GM13977 (cell line): Measurements from ENCODE around the gene CCDC122.

Experiments
- DNase-seq: peaks from one replicate; pipeline ENCODE4 v3.0.0; 2012; ENCODE audit warnings: low spot score
- in situ Hi-C: fragments of 300-500 bp; cut with MboI; formaldehyde crosslinking; loops from one replicate; pipeline ENCODE4 v1.12.0; 2022; ENCODE audit warnings: low sequenced_read_pairs, low pct_unique_long_range_greater_than_20kb, mixed read lengths, inconsistent platforms; ENCODE audit not compliant: unreplicated experiment
- TF ChIP-seq, protein P1 (sequence below): IDR thresholded peaks from 2 replicates; pipeline ENCODE4 v1.5.1; 2012; ENCODE audit warnings: mild to moderate bottlenecking, control low read depth; ENCODE audit not compliant: insufficient read depth; ENCODE audit errors: extremely low read depth, missing control alignments

The CCDC122 gene

DNA sequence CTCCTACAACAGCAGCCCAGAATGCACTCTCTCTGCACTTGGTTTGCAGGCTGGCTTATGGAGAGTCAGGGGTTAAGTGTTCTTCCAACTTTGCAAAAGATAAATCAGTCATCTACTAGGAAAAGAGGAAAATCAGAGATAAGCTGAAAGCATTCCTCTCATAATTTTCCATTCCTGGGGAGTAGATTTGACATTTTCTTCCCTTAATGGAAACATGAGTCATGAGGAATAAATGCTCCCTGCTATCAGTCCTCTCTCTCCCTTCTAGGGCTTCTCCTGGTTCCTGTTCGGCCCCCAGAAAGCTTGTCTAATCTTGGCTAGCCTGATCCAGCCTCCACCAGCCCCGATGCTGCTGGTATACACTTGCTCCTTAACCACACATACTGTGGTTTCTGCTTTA lies 64.3 kb downstream of the CCDC122 start:
- TF ChIP-seq, protein P1, sequence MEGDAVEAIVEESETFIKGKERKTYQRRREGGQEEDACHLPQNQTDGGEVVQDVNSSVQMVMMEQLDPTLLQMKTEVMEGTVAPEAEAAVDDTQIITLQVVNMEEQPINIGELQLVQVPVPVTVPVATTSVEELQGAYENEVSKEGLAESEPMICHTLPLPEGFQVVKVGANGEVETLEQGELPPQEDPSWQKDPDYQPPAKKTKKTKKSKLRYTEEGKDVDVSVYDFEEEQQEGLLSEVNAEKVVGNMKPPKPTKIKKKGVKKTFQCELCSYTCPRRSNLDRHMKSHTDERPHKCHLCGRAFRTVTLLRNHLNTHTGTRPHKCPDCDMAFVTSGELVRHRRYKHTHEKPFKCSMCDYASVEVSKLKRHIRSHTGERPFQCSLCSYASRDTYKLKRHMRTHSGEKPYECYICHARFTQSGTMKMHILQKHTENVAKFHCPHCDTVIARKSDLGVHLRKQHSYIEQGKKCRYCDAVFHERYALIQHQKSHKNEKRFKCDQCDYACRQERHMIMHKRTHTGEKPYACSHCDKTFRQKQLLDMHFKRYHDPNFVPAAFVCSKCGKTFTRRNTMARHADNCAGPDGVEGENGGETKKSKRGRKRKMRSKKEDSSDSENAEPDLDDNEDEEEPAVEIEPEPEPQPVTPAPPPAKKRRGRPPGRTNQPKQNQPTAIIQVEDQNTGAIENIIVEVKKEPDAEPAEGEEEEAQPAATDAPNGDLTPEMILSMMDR: no peak
- in situ Hi-C loops: loop anchor here (25.0 kb wide), 1 partner anchor 728 kb away; no protein-coding TSS in a partner anchor
- no peak for DNase-seq

DNA sequence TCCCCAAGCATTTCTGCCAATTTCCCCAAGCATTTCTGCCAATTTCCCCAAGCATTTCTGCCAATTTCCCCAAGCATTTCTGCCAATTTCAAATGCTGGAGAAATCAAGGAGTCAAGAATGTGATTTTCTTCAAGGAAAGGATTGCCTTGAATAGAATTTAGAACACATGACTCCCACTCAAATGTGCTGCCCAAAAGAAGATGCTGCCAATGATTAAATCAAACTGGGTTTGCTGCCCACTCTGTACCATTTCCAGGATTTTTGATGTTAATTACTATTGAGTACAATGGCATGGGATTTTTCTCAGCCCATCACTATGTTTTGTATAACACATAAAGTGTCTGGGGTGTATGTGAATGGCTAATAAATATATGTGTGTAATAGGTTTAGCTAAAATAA lies 70.9 kb downstream of the CCDC122 start:
- TF ChIP-seq, protein P1: no peak
- no peak for DNase-seq
- in situ Hi-C loops: loop anchor here (25.0 kb wide), 1 partner anchor 721 kb away; no protein-coding TSS in a partner anchor

DNA sequence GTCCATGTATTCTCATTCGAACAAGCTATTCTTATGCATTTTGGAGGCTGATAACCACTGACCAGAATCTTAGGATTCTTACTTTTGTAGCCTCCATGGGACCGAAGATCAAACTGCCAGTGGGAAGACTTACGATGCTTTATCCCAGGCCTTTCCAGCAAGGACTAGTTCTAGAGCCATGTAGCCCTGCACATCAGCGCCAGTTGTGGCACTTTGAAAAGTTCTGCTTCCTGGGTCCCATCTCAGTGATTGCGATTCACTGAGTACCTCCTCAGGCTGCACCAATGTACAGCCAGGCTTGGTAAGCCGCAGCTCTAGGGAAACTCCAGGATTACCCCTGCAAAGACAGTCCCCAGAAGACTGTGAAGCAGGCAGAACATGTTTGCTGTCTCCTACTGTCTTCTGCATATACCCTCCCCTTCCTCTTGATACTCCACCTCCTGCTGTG lies 73.8 kb downstream of the CCDC122 start:
- DNase-seq: no peak
- in situ Hi-C loops: loop anchor here (25.0 kb wide), 1 partner anchor 718 kb away; no protein-coding TSS in a partner anchor
- TF ChIP-seq, protein P1: no peak

DNA sequence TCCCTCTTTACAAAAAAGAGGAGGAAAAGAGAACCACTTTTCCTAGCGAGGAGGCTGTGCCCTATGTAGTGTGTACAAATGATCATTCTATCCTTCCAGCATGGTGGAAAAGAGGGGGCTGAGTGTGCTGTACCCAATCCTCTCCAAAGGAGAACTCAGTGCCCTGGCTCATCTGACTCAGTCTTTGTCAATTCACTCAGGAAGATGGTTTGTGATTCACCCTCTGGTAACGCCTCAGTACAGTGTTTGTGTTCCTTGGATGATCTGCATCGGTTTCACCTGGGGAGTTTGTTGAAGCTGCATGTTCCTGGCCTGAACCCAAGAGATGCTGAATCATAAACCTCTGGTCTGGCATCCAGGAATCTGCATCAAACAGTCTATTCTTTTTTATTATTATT lies 74.5 kb downstream of the CCDC122 start:
- DNase-seq: no peak
- TF ChIP-seq, protein P1: no peak
- in situ Hi-C loops: loop anchor here (25.0 kb wide), 1 partner anchor 718 kb away; no protein-coding TSS in a partner anchor

DNA sequence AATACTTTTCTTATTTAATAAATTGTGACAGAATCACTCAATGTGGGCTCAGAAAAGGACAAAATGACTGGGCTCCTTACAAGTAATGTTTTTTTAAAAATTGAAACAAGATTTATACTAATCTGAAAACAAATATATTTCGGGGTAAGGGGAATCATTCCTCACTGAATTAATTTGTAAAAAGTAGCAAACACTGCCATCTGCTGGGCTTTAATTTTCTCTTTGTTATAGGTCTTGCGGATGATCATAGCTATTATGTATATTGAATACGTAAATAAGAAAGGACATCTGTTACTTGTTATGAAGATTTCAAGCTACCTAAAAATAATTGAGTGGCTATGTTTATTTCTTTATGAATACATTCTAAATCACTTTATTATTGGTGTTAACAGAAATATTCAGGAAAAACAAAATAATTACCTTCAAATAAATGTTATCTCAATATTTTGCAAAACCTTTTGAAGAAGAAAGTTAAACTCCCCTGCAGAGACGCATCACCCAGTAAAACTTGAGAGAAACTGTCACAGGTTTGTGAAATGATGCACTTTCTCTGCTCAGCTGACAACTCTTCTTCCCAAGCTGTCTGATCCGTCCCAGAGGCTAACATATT lies 75.0 kb downstream of the CCDC122 start:
- TF ChIP-seq, protein P1: peak; percentile 47
- peak; percentile 45 for DNase-seq
- in situ Hi-C loops: loop anchor here (25.0 kb wide), 1 partner anchor 717 kb away; no protein-coding TSS in a partner anchor

DNA sequence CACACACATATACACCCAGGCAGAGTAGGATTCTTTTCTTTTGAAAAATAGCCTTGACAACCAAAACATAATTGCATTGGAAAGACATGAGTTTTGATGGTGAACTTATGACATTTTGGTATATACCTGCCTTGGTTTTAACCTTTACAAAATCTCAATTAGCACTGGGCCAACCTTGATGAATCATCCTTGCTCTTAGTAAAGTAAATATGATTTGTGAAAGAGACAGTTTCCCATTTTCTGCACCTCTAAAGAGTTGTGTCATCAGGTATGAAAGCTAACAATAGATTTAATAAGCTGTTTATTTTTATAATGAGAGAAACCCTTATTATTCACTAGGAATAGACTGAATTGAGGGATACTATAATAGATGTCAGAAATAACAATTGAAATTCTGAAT lies 77.0 kb downstream of the CCDC122 start:
- DNase-seq: no peak
- TF ChIP-seq, protein P1: no peak
- in situ Hi-C loops: loop anchor here (25.0 kb wide), 1 partner anchor 715 kb away; no protein-coding TSS in a partner anchor

DNA sequence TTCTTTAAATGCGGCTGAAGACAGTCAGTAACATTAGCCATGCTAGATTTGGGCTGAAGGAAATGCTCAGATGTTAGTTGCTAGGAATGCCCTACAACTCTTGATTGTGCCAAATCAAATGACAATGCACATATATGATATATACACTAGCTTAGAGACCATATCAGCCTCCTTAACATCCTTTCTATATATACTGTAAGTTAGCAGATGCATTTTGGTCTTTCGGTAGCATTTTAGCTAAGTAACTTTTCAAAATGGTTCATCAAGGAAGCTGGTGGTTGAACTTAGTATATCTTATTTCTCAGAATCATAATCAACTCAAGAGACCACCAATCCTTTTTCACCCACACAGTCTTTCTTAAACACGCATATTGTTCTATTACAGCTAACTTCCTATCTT lies 78.7 kb downstream of the CCDC122 start:
- in situ Hi-C loops: loop anchor here (25.0 kb wide), 1 partner anchor 714 kb away; no protein-coding TSS in a partner anchor
- no peak for DNase-seq
- TF ChIP-seq, protein P1: no peak
